HG03575 (cell line): ENCODE results near the gene DNAJC15.

Experiments used
- ATAC-seq: cut with Tn5 transposase; IDR thresholded peaks from one replicate; pipeline ENCODE4 v1.9.1; 2021; ENCODE audit not compliant: unreplicated experiment, insufficient number of reproducible peaks, low FRiP score; ENCODE audit errors: extremely low read depth

DNAJC15 gene

DNA sequence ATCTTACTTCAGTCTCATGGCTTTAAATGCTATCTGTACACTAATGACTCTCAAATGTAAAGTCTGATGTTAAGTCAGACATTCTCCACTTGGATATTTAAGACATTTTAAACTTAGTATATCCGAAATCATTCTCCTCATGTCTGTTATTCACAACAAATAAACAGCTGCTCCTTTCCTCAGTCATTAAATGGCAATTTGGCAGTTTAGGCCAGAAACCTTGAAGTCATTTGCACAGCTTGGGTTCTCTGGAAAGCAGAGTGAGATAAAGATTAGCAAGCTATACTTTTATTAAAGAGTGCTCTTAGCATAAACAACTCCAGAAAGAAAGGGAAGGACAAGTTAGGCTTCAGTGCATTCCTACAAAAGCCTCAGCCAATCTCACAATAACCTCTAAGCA is 53.7 kb downstream of the DNAJC15 start:
- no peak for ATAC-seq

DNA sequence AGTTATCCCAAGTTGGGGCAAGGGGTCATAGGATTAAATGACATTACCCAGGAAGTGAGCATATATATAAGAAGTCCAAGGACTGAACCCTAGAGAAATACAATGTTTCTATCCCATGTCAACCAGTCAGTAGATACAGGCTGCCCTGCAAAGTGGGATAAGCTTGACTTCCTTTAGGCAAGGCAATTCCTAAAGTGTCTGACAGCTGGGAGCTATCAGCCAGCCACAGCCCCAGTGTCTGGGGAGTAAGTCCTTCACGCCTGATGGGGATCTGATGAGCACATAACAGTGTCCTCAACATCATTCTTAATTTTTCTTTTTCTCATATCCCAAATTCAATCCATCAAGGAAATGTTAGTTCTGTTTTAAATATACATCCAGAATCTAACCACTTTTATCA is 54.1 kb downstream of the DNAJC15 start:
- no peak for ATAC-seq

DNA sequence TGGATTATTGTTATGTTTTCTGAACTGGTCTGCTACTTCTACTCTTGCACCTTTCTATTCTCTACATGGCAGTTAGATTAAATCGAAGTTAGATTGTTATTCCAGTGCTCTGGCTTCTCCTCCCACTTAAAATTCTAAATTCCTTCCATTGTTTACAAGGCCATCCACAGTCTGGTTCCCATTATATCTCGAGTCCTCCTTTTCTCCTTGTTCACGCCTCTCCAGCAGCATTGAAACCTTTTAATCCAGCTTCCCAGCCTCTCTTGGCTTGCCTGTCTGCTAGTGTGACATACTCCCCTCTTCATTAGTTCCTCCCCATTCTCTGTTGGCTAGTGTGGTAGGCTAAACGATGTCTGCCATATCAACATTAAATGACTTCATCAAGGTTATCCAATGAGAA is 54.5 kb downstream of the DNAJC15 start:
- ATAC-seq = no peak

DNA sequence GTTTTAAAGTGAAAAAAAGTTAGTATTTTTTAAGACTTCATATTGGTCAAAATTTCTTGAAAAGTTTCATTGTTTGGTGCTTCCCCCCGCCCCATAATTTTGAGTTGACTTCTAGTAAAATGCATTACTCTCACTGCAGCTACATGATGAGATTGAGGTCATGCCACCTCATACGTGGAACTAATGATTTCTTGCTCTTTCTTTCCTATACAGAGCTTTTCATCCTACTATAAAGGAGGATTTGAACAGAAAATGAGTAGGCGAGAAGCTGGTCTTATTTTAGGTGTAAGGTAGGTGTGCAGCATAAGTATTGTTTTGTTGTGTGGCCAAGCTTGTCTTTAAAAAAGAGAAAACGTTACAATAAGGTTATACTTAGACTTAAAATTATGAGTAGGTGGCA is 55.0 kb downstream of the DNAJC15 start:
- no peak for ATAC-seq

DNA sequence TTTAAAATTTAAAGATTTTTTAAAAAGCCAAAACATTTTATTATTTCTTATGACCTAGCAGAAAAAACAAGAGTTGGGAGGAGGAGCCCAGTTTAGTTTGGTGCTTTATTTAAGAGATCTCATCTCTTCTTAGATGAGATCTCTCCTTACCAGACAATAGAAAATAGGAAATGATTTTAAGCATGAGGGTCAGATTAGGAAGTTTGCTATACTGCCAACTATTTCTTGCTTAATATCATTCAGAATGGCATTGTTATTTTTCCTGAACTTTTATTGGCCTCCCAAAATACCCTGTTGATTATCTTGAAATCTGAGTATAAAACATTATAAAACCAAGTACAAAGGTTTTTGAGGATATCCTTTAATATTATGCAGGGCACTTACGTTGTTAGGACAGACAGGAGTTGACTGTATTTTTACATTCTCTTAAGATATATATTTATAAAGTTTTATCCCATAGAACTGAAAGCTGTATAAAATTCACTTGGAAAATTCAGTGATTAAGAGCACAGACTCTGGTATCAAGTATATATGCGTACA is 56.1 kb downstream of the DNAJC15 start:
- no peak for ATAC-seq

DNA sequence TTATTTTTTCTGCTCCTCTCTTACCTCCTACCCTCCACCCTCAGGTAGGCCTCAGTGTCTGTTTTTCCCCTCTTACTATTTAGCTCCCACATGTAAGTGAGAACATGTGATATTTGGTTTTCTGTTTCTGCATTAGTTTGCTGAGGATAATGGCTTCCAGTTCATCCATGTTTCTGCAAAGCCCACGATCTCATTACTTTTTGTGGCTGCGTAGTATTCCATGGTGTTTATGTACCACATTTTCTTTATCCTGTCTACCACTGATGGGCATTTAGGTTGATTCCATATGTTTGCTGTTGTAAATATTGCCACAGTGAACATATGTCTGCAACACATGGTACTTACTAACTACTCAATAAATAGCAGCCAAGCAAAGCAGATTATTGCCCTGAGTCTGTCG is 56.8 kb downstream of the DNAJC15 start:
- no peak for ATAC-seq

DNA sequence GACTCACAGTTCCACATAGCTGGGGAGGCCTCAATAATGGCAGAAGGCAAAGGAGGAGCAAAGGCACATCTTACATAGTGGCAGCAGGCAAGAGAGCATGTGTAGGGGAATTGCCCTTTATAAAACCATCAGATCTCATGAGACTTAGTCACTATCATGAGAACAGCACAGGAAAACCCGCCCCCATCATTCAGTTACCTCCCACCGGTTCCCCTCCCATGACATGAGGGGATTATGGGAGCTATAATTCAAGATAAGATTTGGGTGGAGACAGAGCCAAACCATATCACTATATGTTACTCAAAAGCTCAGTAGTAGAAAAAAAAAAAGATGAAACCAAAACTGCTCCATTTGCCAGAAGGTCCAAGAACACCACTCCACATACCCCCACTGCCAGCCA is 58.5 kb downstream of the DNAJC15 start:
- no peak for ATAC-seq

DNA sequence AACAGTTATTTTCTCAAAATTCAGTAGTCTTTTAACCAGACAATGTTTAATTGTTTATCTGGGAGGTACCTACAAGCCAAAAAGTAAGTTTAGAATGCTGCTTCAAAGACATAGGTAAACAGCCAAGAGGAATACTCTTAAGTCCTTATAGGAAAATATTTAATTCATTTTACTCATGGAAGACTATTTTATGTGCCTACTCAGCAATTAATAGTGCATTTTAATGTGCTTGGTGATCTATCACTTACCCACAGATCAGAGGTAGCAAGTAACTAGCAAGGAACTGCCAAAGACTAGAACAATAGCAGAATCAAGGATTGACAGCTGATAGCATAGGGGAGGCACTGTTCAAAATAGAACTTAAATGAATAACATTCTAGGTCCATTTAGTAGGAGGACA is 60.4 kb downstream of the DNAJC15 start:
- no peak for ATAC-seq

DNA sequence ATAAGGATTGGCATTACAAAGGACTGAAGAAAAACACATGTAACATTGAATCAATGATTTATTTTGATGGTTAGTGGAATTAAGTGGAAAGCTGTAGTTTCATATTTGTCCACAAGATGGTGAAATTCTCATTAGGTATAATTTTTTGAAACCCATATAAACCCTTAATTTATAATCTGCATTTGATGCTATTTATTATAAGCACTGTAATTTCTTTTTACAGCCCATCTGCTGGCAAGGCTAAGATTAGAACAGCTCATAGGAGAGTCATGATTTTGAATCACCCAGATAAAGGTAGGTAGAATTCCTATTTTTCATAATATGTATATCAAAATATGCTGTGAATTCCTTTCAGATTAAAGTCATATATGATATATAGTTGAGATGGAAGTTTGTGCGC is 62.2 kb downstream of the DNAJC15 start:
- no peak for ATAC-seq

DNA sequence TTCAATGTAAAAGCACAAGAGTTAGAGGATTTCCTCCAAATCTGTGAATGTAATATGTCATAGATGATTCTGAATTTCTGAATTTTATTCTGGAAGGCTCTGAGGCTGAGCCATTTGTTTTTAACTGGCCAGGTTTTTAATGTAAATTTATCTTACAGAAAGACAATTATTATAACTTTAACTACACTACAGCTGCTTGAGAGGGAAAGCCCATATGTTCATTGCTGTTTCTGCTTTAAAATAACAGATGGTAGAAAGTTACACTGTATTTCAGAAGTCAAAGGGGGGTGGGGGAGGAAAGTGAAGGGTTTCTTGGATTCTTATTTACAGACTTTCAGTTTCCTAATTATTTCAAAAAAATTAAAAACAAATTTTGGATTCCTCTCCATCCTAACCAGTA is 62.8 kb downstream of the DNAJC15 start:
- ATAC-seq = no peak

DNA sequence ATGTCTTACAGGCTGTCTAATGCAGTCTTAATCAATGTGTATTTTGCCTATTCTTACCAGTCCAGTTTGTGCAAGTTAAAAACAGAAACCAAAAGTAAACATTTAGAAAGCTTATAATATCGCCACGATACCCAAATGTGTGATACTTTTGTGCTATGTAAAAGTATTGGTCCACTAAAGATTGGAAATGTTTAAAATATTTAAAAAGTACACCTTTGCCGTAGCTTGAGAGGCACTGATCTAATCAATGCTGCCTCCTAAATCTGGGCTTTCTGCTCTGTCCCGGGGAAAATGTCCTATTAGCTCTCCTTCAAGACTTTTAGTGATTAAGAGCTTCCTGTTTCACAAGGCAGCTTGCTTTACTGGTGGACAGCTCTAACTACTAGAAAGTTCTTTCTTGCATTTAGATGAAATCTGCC is 64.7 kb downstream of the DNAJC15 start:
- ATAC-seq = no peak

DNA sequence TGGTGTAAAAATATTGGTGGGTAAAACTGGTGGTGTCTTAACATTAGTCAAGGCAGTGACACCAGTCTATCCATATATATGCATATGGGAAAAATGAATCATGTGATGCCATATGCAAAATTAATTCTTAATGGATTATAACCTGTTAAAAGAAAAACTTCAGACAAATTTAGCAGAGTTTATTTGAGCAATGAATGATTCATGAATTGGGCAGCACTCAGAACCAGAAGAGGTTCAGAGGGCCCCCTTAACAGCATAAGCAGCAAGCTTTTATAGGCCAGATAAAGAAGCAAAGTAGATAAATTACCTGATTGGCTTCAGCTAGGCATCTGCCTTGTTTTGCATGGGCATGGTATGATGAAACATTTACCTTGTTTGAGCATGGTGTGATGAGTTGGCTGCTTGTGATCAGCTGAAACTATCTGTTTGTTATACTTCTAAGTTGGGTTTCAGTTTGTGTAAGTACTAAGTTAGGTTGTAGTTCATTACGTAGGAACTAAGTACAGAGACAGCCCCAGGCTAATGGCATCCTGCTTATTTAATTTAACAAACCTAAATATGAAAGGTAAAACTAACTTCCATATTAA is 66.6 kb downstream of the DNAJC15 start:
- ATAC-seq = no peak

DNA sequence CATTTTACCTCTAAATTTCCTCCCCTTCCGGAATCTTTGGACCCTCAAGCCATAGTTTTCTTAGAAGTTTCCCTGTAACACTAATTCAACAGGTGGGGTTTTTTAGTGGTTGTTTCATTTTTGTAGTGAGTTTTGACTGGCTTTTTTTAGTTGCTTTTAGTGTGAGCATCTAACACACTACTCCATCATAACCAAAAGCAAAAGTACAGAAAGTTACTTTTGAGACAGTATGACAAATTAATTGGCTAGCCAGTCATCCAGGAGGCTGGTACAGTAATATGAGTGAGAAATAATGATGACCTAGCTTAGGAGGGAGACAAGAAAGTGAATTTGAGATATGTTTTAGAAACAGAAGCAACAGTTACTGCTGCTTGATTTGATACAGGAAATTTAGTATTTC is 71.5 kb downstream of the DNAJC15 start:
- no peak for ATAC-seq

DNA sequence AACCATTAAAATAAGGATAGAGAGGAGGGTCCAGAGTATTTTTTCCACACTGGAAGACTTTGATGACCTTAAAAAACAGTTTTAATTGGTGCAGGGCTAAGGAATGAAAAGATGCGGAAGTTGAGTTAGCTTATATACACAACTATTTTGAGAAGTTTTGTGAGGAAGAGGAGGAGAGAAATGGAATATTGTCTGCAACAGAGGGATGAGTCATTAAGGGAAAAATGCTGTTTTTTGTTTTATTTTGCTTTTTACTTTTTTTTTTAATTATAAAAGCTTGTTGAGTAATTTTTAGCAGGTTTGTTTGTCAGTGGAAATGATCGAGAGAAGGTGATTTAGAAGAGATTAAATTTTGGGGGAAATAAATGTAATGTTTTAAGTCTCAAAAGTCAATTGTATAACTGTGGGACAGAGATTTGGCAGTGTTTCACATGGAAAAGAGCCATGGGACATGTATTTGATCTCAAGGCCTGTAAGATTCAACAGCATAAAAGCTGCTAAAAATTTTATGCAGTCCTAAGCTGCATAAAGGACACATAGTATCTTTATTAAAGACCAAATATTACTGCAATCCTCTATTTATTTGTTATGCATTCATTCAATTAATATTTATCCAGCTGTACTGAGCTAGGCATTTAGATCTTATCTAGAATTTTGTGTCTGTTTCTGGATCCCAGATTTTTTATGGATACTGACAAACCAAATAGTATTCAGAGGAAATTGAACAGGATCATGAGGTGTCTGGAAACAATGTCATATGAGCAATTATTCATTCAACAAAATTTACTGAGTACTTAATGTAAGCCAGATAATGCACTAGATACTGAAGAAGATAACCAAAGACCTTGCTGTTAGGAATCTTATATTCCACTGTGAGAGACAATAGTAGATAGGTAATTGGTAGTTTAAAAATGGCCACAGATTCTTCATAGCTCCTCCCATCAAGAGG is 72.7 kb downstream of the DNAJC15 start:
- no peak for ATAC-seq

DNA sequence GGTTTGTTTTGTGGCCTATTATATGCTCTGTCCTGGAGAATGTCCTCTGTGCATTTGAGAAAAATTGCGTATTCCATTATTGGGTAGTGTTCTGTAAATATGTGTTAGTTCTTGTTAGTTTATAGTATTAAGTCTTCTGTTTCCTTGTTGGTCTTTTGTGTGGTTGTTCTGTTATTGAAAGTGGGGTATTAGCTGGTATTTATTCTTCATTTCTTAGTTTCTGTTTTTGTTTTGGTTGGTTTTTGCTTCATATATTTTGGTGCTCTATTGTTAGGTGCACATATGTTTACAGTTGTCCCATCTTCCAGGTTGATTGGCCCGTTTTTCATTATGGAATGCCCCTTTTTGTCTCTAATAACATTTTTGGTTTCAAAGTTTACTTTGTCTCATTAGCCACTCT is 77.3 kb downstream of the DNAJC15 start:
- no peak for ATAC-seq

DNA sequence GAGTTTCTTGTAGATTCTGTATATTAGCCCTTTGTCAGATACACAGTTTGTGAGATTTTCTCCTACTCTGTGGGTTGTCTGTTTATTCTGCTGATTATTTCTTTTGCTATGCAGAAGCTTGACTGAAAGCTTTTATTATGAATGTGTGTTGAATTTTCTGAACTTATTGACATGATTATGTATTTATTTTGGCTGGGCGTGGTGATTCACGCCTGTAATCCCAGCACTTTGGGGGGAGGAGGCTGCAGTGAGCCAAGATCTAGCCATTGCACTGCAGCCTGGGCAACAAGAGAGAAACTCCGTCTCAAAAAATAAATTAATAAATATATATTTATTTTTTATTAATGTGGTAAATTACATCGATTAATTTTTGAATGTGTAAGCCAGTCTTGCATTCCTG is 78.9 kb downstream of the DNAJC15 start:
- no peak for ATAC-seq

DNA sequence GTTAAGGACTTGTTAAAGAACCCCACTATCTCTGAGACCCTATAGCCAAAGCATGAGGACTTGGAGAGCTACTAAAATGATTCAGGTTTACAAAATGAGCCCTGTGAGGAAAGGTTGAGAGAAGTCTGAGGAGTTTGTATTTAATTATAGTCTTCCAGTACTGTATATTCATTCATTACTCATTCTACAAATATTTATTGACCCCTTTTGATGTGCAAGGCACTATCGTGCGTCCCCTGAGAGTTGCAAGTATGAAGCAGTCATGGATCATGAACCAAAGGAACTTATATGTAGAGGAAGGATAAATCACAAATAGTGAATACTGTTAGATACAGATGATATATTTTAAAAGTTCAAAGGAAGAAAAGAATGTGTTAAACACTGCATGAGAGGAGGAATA is 84.4 kb downstream of the DNAJC15 start:
- ATAC-seq = no peak

DNA sequence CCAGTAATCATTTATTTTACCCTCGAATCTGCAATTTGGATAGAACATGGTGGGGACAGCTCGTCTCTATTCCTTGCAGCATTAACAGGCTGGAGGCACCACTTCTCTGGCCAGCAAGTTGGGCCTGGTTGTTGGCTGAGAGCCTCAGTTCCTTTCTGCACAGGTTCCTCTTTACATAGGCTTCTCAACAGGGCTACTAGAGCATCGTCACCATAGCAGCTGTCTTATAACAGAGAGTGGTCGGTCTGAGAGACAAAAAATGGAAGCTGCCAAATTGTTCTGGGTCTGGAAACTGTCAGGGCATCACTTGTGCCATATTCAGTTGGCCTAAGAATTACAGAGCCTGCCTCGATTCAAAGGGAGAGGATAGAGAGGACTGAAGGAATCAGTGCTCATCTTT is 86.7 kb downstream of the DNAJC15 start:
- no peak for ATAC-seq

DNA sequence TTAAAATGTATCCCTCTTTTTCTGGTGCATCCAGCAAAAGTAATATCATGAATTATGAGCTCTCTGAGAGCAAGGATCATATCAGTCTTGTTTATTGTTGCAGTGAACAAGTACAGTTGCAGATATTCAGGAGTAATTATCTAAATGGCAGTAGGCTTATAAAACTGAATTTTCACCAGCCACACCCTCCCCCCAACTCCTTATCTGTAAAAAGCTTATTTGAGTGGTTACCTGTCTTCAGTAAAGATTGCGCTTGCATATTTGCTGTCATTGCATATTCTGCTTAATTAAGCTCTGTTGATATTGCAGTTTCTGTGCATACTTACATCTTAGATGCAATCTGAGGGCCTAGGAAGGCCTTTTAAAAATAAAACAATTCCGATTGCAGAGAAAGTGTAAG is 87.3 kb downstream of the DNAJC15 start:
- ATAC-seq = no peak
